Gastrocnemius medialis (tissue), 4 donors: ENCODE results near the gene PEX1. TPM values are rescaled to one million over a fixed set of nuclear protein-coding genes. Genes with fewer than 3 reads are reported as not detected.

ENCODE experiments used
- ATAC-seq, 2 donors: fragments of 150-250 bp; one replicate each; pipeline ENCODE4 v1.9.1; 2016
- DNase-seq, 2 donors: peaks; one replicate each; pipeline ENCODE4 v3.0.0-alpha.2; 2019
- H3K27ac ChIP-seq, 4 donors: fragments of 200-600 bp; sonication (generic); 1 replicate in 1 of 4; 2 replicates in 3 of 4; pipeline ENCODE4 v1.5.1; 2016 to 2018; ENCODE audit warnings: mild to moderate bottlenecking in 2 of 4, moderate library complexity in 1 of 4
- H3K27me3 ChIP-seq, 3 donors: fragments of 200-600 bp; sonication (generic) in 2 of 3; 1 replicate in 1 of 3; 2 replicates in 2 of 3; pipeline versions ENCODE4 v1.5.1 to v1.6.0; 2016 to 2019; ENCODE audit warnings: mild to moderate bottlenecking in 1 of 3, moderate library complexity in 1 of 3
- H3K36me3 ChIP-seq, 2 donors: fragments of 200-600 bp; sonication (generic) in 1 of 2; one replicate each; pipeline ENCODE4 v1.5.1; 2017 to 2018
- H3K4me1 ChIP-seq, 2 donors: fragments of 200-600 bp; sonication (generic) in 1 of 2; one replicate each; pipeline ENCODE4 v1.5.1; 2016 to 2017; ENCODE audit warnings: mild to moderate bottlenecking in 2 of 2
- H3K4me3 ChIP-seq, 4 donors: fragments of 200-600 bp; sonication (generic) in 3 of 4; 1 replicate in 1 of 4; 2 replicates in 3 of 4; pipeline ENCODE4 v1.5.1; 2016 to 2019; ENCODE audit warnings: mild to moderate bottlenecking in 2 of 4
- H3K9me3 ChIP-seq, 3 donors: fragments of 200-600 bp; sonication (generic) in 2 of 3; 1 replicate in 1 of 3; 2 replicates in 2 of 3; pipeline ENCODE4 v1.5.1; 2016 to 2019
- CTCF ChIP-seq, 5 experiments: fragments of 450-650 bp in 3 of 5; fragments of 200-600 bp in 2 of 5; sonication (generic) in 2 of 5; IDR thresholded peaks in 4 of 5; conservative IDR thresholded peaks in 1 of 5; 1 replicate in 4 of 5; 2 replicates in 1 of 5; pipeline ENCODE4 v1.5.1; 2016 to 2019; ENCODE audit warnings: antibody characterized with exemption in 5 of 5, mild to moderate bottlenecking in 3 of 5, moderate library complexity in 3 of 5
- POLR2A ChIP-seq, 2 donors: fragments of 450-650 bp; IDR thresholded peaks; one replicate each; pipeline ENCODE4 v1.6.1; 2017; ENCODE audit warnings: antibody characterized with exemption in 2 of 2, mild to moderate bottlenecking in 2 of 2, moderate library complexity in 2 of 2
- in situ Hi-C, 4 donors: fragments of 200-750 bp; cut with MboI; loops; one replicate each; pipeline versions ENCODE4 v1.15.0 to v1.8.0; 2017; ENCODE audit warnings: low sequenced_read_pairs in 4 of 4
- intact Hi-C: fragments of 100-400 bp; cut with DNase I; formaldehyde crosslinking; loops from one replicate; pipeline ENCODE4 v1.15.1; 2023; ENCODE audit warnings: low total_unique reads
- total RNA-seq, 4 donors: library from RNA; depleted of rRNA; stranded (reverse); fragments of >200 nt; gene quantifications; one replicate each; pipeline versions ENCODE4 v1.1.0 to v1.2.3, GENCODE V29; 2016

The PEX1 gene
- total RNA-seq, 4 donors from 2014 or later = 8.0 to 22.3 (median 12.3) TPM

- Histone ChIP-seq H3K9me3 (no peaks in the 10 kb centered on the region), H3K27ac (no peak overlapping the region), H3K4me3 (no peak overlapping the region), H3K36me3 (peaks cover 0 to 80% of the 10 kb centered on the region in 2 donors), H3K4me1 (peaks cover 3% of the 10 kb centered on the region in 2 donors), H3K27me3 (no peaks in the 10 kb centered on the region)
- DNase-seq (no peak), ATAC-seq (no peak)
- TF ChIP-seq POLR2A (IDR thresholded peaks at IDR 0.05) (no peak), CTCF (IDR thresholded peaks at IDR 0.05 in 4 of 5, conservative IDR thresholded peaks at IDR 0.05 in 1 of 5) (no peak)
- intact Hi-C loops (no loop called here), in situ Hi-C loops (loop anchor here in 1 of 4 donors (25.0 kb wide), 1 partner anchor 297 kb away; the partner anchor contains the start of genes ANKIB1 and KRIT1)
Observed at GRCh38 chr7:92534572-92534971, 6.3 kb upstream of the PEX1 start.

DNA sequence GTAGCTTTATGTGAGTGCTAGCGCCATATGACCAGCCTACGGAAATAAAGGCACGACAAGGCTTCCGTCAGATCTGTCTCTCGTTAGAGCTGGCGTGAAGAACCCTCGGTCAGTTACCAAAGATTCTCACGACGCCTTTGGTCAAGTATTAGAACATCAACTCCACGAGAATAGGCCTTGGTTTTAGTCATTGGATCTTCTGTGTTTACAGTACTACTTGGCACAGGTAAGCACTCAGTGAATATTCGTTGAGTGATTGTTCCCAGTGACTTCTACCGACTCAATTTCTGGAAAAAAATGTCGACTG is 591 bp upstream of the PEX1 start:
- peak overlapping the region; percentile 81 to 90 (median 88) for H3K27ac ChIP-seq
- in situ Hi-C loops = loop anchor here in 1 of 4 donors (25.0 kb wide), 1 partner anchor 292 kb away; the partner anchor contains the start of genes ANKIB1 and KRIT1
- H3K27me3 ChIP-seq = no peaks in the 10 kb centered on the region
- intact Hi-C loops = loop anchor here (1.0 to 5.0 kb wide), 5 partner anchors 63 to 395 kb away; partner anchors contain the start of genes ANKIB1, CDK6, CYP51A1 and FAM133B
- no peaks in the 10 kb centered on the region for H3K9me3 ChIP-seq
- peaks cover 0 to 35% of the 10 kb centered on the region in 2 donors for H3K36me3 ChIP-seq
- H3K4me3 ChIP-seq = peak overlapping the region; percentile 73 to 96 (median 88)
- no peak for TF ChIP-seq CTCF (IDR thresholded peaks at IDR 0.05 in 4 of 5, conservative IDR thresholded peaks at IDR 0.05 in 1 of 5)
- TF ChIP-seq POLR2A (IDR thresholded peaks at IDR 0.05) = peak in 1 of 2 donors; percentile 3
- DNase-seq = no peak
- ATAC-seq = peak; percentile 34 to 43
- H3K4me1 ChIP-seq = peaks cover 18 to 19% of the 10 kb centered on the region in 2 donors

GRCh38 chr7:92527300-92528187 is 776 bp downstream of the PEX1 start:
- TF ChIP-seq POLR2A (IDR thresholded peaks at IDR 0.05) (no peak), CTCF (IDR thresholded peaks at IDR 0.05 in 4 of 5, conservative IDR thresholded peaks at IDR 0.05 in 1 of 5) (peak in 1 of 5 experiments; percentile 28)
- peak in 1 of 2 donors; percentile 27 for DNase-seq
- intact Hi-C loops (loop anchor here (1.0 to 5.0 kb wide), 5 partner anchors 65 to 393 kb away; partner anchors contain the start of genes ANKIB1, CDK6, CYP51A1 and FAM133B), in situ Hi-C loops (loop anchor here in 1 of 4 donors (25.0 kb wide), 1 partner anchor 290 kb away; the partner anchor contains the start of genes ANKIB1 and KRIT1)
- Histone ChIP-seq H3K4me1 (peaks cover 18 to 23% of the 10 kb centered on the region in 2 donors), H3K27me3 (no peaks in the 10 kb centered on the region), H3K27ac (peak overlapping the region; percentile 81 to 90 (median 88)), H3K4me3 (peak overlapping the region; percentile 73 to 96 (median 88)), H3K9me3 (no peaks in the 10 kb centered on the region), H3K36me3 (peaks cover 0 to 22% of the 10 kb centered on the region in 2 donors)
- peak; percentile 14 to 22 for ATAC-seq

DNA sequence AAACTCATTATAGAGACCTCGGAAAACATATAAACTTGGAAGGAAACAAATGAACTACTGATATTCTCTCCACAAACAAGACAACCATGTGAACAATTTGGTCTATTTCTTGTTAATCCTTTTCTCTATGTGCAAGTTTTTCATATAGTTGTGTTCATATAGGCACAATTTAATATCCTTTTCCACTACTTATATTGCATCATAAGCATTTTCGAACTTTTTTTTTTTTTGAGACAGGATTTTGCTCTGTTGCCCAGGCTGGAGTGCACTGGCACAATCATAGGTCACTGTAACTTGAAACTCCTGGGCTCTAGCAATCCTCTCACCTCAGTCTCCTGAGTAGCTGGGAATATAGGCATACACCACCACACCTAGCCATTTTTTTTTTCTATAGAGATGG is 5.2 kb downstream of the PEX1 start:
- DNase-seq (no peak), ATAC-seq (no peak)
- no peak overlapping the region for H3K4me3 ChIP-seq
- H3K4me1 ChIP-seq = peaks cover 10 to 15% of the 10 kb centered on the region in 2 donors
- no peak overlapping the region for H3K27ac ChIP-seq
- H3K9me3 ChIP-seq = no peaks in the 10 kb centered on the region
- H3K36me3 ChIP-seq = peaks cover 0 to 12% of the 10 kb centered on the region in 2 donors
- TF ChIP-seq CTCF (IDR thresholded peaks at IDR 0.05 in 4 of 5, conservative IDR thresholded peaks at IDR 0.05 in 1 of 5) = no peak
- TF ChIP-seq POLR2A (IDR thresholded peaks at IDR 0.05) = no peak
- in situ Hi-C loops = no loop called here
- H3K27me3 ChIP-seq = no peaks in the 10 kb centered on the region
- intact Hi-C loops = no loop called here
